ENCODE data around the gene SF3A1. TPM values are rescaled to one million over a fixed set of nuclear protein-coding genes. Genes with fewer than 3 reads are reported as not detected.

SF3A1 gene
- total and polyA plus RNA-seq, 9 of the 15 experiments (the other 6 are each of a cell fraction or from before 2014, with no cell fraction given), result 6.7 to 228 (median 13.0) TPM

DNA sequence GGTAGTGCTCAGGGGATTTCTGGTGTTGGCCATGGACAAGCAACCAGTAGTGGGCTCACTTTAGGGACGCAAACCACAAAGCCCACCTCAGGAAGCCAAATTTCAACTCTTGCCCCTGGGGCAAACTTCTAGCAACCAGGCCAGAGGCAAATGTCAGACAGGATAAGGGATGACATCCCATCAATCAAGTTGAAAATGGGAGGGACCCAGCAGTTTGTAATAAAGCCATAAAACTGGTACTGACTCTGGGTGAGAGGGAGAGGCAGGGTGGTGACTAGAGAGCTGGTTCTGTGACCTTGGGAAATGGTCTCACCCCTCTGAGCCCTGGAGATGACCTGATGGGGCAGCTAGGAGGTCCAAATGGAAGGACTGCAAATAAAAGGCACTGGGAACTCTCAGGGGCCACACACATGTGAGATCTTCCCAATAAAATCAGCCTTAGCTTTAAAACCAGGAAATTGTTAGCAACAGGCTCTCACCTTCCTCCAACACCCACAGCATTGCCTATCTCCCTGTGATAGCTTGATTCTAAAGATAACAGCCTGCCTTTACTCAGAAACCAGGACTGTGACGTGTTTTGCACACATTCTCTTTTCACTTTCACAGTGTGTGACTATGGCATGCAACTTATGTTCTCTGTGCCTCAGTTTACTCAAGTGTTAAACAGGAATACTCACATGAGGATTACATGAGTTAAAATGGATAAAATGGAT, 23.5 kb downstream of the SF3A1 start (continued):
- TF ChIP-seq, protein P1, sequence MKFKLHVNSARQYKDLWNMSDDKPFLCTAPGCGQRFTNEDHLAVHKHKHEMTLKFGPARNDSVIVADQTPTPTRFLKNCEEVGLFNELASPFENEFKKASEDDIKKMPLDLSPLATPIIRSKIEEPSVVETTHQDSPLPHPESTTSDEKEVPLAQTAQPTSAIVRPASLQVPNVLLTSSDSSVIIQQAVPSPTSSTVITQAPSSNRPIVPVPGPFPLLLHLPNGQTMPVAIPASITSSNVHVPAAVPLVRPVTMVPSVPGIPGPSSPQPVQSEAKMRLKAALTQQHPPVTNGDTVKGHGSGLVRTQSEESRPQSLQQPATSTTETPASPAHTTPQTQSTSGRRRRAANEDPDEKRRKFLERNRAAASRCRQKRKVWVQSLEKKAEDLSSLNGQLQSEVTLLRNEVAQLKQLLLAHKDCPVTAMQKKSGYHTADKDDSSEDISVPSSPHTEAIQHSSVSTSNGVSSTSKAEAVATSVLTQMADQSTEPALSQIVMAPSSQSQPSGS (CRISPR knock-in tag; IDR thresholded peaks at IDR 0.05), result no peak
- TF ChIP-seq, protein P2, sequence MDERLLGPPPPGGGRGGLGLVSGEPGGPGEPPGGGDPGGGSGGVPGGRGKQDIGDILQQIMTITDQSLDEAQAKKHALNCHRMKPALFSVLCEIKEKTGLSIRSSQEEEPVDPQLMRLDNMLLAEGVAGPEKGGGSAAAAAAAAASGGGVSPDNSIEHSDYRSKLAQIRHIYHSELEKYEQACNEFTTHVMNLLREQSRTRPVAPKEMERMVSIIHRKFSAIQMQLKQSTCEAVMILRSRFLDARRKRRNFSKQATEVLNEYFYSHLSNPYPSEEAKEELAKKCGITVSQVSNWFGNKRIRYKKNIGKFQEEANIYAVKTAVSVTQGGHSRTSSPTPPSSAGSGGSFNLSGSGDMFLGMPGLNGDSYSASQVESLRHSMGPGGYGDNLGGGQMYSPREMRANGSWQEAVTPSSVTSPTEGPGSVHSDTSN (CRISPR knock-in tag; IDR thresholded peaks at IDR 0.05; ENCODE audit: low read depth), result peak; percentile 49
- TF ChIP-seq, protein P2 (tag; conservative IDR thresholded peaks at IDR 0.05; ENCODE audit: low read depth), result peak; percentile 88
- TF ChIP-seq BACH1 (tag; IDR thresholded peaks at IDR 0.05), result no peak
- TF ChIP-seq CCAR2 (IDR thresholded peaks at IDR 0.05; ENCODE audit: low read depth, low read length), result no peak
- no peak for TF ChIP-seq POLR2H (tag; IDR thresholded peaks at IDR 0.05; ENCODE audit: low read depth)
- TF ChIP-seq, protein P3, sequence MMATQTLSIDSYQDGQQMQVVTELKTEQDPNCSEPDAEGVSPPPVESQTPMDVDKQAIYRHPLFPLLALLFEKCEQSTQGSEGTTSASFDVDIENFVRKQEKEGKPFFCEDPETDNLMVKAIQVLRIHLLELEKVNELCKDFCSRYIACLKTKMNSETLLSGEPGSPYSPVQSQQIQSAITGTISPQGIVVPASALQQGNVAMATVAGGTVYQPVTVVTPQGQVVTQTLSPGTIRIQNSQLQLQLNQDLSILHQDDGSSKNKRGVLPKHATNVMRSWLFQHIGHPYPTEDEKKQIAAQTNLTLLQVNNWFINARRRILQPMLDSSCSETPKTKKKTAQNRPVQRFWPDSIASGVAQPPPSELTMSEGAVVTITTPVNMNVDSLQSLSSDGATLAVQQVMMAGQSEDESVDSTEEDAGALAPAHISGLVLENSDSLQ (IDR thresholded peaks at IDR 0.05), result peak; percentile 92
- TF ChIP-seq ESRRA (IDR thresholded peaks at IDR 0.05; ENCODE audit: borderline replicate concordance, low read depth), result 0 out of 2 replicates have a peak, but pooled peaks have one; percentile 18
- TF ChIP-seq, protein P4, sequence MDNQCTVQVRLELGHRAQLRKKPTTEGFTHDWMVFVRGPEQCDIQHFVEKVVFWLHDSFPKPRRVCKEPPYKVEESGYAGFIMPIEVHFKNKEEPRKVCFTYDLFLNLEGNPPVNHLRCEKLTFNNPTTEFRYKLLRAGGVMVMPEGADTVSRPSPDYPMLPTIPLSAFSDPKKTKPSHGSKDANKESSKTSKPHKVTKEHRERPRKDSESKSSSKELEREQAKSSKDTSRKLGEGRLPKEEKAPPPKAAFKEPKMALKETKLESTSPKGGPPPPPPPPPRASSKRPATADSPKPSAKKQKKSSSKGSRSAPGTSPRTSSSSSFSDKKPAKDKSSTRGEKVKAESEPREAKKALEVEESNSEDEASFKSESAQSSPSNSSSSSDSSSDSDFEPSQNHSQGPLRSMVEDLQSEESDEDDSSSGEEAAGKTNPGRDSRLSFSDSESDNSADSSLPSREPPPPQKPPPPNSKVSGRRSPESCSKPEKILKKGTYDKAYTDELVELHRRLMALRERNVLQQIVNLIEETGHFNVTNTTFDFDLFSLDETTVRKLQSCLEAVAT (IDR thresholded peaks at IDR 0.05), result no peak

Data from K562 (cell line).